ENCODE data around the gene KRT73.

Gene KRT73

DNA sequence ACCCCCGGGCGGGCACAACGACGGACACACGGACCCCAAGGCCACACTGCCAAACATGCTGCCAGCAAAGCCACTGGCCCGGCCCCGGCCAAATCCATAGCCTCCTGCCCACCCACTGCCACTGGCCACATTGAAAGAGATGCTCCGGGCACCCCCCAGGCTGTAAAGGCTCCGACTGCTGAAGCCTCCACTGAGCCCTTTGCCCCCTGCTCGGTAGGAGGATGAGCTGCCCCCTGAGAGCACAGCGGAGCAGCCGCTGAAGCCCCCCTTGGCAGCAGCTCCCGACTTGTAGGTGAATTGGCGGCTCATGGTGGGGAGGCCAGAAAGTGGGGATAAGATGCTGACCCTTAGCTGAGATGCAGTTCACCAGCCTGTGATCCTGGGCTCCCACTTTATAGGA lies at the start of gene KRT73:
Gene KRT73 (minus strand): TSS at position 344 of the 400 bp plus-strand sequence. CDS start 35 bp downstream, at position 309.
- DNase-seq (ENCODE audit: low read depth in 2 of 2): no peak

DNA sequence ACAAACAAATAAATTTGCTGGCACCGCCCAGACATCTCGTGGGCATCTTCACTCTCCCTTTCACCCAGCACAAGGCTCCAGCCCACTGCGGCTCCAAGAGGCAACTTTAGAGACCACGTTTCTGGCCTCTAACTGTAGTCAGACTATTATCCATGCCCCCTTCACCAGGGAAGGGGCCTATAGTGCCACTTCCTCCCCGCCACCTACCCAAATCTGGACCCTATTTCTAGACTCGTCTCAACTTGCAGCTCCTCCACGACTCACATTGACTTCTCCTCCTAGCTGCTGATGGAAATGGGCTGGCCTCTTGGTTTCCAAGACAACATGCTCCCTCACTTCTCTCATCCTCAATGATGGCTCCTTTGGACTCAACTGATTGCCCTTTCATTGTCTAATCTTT lies 49.6 kb upstream of the KRT73 start:
- DNase-seq (ENCODE audit: low read depth in 2 of 2): no peak

DNA sequence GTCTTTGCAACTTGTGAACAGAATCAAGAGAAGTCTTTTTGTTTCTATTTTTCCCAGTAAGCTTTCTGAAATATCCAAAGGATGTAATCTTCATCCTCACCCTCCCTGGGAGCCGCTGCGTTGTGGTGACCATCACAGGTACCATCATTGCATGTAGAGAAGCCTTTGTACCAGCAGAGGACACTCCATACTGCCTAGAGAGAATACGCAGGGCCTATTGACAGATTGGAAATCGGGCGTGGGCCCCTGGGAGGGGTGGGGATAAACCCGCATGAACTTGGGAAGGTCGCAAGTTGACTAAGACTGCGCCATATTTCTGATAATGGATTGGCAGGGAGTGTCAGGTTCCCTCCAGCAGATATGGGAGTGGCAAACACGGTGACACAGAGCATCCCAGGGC lies 49.1 kb upstream of the KRT73 start:
- no peak for DNase-seq (ENCODE audit: low read depth in 2 of 2)

DNA sequence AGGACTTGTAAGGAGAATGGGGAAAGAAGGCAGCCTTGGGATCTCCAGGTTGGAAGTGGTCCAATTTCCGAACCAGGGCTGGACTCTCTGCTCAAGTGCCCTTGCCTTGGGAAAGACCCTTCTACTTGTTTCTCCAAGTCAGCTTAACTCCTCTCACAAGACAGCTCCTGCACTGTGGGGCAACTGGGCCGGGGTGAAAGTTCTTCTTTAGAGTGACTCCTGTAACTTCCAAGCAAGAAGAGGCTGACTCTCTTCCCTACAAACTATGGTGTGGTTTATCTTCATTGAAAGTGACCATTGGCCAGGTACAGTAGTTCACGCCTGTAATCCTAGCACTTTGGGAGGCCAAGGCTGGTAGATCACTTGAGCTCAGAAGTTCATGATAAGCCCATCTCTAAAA lies 48.1 kb upstream of the KRT73 start:
- no peak for DNase-seq (ENCODE audit: low read depth in 2 of 2)

DNA sequence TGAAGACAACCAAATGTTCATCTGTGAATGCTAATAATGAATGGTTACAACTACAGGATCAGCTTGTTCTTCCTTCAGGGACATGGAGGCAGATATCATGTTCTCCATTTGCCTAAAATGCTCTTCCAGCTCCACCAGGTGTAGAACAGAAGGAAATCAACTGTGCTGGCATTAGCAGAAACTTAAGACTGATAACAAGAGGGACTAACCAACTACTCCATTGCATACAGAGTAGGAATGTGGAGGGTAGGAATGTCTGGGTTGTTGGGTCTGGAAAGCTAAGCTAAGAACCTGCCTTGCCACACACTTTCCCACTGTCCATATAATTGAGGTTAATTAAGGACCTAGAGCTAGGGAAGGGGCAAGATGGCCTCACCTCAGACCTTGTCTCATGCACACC lies 45.1 kb upstream of the KRT73 start:
- DNase-seq (ENCODE audit: low read depth in 2 of 2): no peak

DNA sequence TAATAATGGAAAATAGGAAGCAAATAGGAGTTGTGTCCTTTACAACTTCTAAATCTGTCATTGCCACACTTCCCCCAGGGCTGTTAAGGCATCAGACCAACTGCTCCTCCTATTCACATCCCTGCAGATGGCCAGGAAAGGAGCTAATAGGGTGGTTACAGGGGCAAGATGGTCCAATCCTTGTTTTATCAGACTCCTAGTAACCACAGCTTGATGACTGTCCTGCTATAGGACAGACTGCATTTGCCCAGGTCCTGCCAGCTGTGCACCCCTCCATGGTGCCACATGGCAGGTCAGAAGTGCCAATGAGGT lies 44.5 kb upstream of the KRT73 start:
- no peak for DNase-seq (ENCODE audit: low read depth in 2 of 2)

DNA sequence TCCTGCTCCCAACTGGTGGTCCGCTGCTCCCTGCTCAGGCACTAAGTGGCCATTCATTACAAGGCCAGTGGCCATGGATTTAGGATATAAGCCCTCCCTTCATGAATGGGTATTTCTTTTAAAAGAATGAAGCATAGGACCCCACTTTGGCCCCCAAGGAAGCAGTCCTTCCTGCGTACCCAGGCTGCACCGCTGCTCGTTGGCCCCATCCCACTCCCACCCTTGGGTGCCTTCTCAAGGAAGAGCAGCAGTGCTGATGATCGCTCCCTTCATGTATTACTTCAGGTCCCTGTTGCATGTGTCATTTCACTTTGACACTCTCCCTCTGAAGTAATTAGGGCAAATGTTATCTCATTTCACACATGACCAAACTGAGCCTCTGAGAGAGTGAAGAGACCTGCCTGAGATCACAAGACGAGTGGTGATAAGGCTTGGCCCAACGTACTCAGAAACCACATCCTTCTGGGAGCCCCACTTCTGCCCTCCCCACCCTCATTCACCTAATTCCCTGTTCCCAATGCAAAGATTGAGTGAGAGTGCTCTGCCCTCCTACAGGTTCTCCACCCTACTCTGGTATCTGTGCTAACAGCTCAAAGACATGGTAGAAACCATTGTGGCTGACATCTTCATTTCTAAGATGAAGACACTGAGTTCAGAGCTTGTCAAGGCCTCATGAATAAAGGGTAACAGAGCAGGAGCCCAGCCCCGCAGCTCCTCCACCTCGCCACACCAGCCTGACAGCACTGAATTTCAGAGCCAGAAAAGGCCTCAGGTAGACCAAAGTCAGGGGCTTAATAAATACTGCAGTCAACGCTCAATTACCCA lies 43.9 kb upstream of the KRT73 start:
- DNase-seq (ENCODE audit: low read depth in 2 of 2): no peak

DNA sequence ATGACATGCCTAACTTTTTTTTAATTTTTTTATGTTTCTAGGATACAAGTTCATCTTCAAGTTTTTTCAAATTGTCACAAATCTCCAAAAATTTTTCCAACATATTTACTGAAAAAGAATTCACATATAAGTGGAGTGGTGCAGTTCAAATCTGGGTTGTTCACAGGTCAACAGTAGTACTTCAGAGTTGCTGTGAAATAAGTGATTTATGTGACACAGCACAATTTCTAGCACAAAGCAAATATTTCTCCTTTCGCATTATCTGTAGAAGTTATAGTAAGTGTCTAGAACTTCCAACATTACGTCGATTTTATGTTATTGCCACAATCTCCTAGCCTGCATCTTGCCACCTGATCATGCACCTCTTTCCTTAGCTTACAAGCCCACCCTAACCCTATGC lies 43.3 kb upstream of the KRT73 start:
- no peak for DNase-seq (ENCODE audit: low read depth in 2 of 2)

DNA sequence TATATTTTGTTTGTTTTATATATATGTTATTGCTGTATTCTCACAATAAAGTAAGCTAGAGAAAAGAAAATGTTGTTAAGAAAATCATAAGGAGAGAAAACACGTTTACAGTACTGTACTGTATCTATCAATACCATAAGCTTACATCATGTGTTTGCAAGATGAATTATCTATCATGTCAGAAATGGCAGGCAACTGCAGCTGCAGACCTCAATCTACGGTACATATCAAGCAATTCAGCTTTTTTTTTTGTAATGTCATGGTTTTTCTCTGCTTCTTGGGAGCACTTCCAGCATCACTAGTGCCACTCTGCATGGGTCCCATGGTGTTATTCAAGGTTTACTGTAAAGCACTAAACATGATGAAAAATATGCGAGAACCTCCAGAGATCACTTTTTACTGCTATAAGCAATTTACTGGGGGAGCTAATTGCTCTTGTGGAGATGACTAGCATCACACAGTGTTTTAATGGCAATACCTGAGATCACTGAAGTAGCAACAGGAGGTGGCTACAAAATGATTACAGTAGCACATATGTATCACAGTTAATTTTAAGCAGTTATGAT lies 42.7 kb upstream of the KRT73 start:
- no peak for DNase-seq (ENCODE audit: low read depth in 2 of 2)

DNA sequence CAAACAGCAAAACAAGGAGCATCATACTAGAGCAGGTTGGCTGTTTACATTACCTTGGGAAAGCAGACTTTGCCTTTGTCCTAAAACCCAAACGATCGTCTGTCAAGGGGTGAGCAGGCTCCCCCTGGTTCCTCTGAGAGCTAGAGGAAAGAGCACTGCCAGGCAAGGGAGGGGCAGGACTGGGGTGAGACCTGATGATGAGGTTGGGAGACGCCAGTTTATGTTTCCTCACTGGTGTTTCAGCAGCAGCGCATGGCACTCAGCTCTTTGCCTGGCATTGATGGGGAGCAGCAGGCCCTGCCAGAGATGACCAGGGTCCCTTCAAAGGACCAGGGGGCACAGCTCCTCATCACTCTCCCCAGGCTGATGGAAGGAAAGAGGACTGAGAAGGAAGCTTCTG lies 41.6 kb upstream of the KRT73 start:
- no peak for DNase-seq (ENCODE audit: low read depth in 2 of 2)

DNA sequence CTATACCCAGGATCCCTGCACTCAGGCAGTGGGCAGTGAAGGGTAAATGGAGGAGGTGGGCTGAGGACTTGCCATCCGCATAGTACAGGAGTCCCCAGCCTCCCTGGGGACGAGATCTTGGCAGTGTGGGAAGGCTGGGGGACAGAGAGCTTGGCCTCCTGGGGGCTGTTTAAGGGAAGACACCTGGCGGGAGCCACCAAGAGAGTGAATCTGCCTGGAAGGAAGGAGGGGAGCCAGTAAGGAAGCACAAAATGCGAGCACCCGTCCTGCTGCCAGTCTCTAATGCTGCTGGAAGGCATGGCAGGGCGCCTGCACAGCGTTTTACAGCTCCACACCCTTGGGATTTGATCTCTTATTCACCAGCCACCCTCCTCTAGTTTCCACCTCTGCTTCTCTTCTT lies 41.0 kb upstream of the KRT73 start:
- no peak for DNase-seq (ENCODE audit: low read depth in 2 of 2)

DNA sequence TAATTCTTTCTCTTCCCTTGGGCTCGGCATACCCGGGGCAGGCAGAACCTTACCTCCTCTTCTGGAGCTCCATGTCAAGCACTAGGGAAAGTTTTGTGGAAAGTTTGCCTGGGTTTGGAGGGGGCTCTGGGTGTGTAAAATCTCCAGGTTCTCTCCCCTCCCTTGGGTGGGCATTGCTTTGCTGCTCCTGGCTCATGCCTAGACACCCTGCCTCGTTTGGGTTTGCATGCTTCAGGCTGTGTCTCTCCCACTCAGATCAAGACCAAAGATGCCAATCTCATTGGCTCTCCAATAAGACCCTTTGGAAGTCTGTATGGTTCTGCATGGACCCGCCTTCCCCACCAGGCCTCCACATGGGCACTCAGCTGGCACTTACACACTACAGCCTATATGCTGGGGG lies 39.8 kb upstream of the KRT73 start:
- no peak for DNase-seq (ENCODE audit: low read depth in 2 of 2)

DNA sequence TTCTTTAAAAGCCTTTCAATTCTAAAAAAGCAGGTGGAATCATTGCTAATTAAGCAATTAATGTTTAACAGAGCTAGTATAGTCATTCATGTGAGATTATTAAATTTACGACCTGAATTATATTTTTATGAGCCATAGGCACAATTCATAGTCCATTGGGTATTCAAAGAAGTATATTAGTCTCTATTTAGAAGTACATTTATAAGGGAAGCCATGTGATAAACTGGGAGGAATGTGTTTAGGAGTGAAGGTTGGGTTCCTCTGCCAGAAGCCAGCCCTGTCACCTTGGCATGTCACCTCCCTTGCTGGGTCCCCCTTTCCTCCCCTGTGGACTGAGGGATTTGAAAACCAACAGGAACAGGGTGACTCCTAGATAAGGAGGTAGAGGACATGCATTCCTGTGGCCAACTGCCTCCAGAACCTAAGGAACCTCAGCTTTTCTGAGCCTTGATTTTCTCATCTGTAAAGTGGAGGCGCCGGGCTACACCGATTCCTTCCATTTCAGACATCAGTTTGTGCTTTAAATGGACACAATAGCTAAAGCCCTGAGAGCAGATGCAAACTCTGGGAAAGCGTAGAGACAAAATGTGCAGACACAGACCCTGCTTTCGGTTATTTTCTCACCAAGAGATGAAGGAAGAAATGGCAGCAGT lies 39.0 kb upstream of the KRT73 start:
- no peak for DNase-seq (ENCODE audit: low read depth in 2 of 2)

DNA sequence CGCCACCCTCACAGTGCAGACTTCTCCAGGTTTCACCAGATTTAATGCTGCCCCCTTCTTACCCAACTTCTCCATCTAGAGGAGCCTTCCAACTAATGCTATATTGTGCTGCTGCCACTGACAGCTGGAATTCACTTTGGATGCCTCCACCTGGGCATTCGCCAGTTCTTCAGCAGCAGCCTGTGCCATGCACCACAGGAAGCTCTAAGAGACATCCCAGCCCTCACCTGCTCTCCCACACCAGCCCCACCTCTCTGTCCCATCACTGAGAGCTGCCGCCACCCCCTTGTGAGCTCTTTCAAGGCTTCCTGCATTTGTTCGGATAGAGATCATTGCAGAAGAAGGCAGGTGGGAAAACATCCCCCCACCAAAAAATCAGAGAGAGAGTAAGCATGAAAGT lies 38.3 kb upstream of the KRT73 start:
- no peak for DNase-seq (ENCODE audit: low read depth in 2 of 2)

DNA sequence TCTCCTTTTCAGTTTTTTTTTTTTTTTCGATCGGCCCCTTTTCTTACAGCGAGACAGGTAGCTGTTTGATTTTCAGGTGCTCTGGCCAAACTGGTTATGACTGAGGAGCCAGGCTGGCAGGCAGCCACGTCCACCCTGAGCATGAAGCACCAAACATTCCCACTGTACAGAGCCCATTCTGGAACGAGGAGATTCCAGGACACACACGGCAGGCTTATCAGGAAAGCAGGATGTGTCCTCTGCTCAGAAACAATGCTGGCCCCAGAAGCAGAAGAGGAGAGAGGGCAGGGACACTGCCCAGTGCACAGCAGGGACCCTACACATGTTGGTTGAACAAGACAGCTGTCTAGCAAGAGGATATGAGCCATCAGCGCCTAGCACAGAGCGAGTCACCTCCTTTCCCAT lies 37.4 kb upstream of the KRT73 start:
- no peak for DNase-seq (ENCODE audit: low read depth in 2 of 2)

DNA sequence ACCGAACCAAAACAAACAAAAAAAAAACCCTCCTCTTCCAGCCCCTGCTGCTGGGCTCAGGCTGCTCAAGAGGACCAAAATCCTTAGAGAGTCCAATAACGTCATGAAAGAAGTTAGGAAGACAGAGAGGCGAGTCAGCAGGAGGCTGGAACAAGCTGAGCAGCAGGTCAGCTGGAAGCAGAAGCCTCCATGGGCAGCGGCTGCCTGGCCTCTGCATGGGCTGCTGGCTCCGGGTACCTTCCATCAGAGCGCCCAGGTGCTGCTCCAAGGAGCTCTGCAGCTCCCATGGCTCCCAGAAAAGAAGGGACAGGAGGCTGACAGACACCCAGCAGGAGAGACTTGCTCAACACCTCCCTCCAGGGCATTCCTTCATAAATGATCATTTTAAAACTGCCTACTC lies 36.9 kb upstream of the KRT73 start:
- DNase-seq (ENCODE audit: low read depth in 2 of 2): no peak

DNA sequence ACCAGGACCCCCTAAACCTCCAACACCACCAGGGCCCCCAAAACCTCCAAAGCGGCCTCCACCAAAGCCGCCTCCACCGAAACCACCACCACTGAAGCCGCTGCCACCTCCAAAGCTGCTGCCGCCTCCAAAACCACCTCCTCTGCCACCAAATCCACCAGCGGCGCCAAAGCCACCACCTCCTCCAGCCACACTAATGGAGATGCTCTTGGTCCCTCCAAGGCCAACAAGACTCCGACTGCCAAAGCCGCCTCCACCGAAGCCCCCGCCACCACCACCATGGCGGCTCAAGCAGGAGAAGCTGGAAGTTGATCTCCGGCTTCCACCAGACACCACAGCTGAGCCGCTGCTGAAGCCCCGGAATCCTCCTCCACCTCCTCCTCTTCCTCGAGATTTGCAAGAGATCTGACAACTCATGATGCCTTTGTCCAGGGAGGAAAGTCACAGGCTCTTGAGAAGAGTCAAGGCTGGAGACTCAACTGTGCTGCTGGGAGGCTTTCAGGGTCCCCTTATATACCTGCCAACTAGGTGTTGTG lies 33.4 kb upstream of the KRT73 start, which contains the start of gene KRT2:
Gene KRT2 (minus strand): TSS at position 486 of the 536 bp plus-strand sequence. CDS start 69 bp downstream, at position 417.
- no peak for DNase-seq (ENCODE audit: low read depth in 2 of 2)

DNA sequence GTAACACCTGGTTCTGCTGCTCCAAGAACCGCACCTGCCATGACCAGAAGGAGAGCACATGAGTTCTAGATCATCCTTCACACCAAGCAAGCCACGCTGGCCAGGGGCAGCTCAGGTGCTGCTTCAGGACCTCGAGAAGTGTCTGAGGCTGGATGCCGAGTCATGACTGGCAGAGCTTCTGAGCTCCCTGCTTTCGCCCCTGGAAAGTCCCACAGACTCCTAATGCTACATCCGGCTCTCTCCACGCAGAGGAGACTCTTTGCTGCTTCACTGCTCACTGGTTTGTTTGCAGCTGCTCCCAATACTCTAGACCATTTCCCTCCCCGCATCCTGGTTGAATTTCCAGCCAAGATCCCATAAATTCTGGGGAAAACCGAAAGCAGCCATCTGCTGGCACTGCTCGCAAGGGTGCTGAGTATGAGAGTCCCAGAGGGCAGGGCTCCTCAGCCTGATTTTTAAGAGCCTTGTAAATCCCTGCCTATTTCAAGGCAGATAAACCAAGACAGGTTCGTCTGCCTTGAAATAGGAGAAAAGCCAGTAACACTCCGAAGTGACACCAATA lies 32.2 kb upstream of the KRT73 start:
- DNase-seq (ENCODE audit: low read depth in 2 of 2): no peak

DNA sequence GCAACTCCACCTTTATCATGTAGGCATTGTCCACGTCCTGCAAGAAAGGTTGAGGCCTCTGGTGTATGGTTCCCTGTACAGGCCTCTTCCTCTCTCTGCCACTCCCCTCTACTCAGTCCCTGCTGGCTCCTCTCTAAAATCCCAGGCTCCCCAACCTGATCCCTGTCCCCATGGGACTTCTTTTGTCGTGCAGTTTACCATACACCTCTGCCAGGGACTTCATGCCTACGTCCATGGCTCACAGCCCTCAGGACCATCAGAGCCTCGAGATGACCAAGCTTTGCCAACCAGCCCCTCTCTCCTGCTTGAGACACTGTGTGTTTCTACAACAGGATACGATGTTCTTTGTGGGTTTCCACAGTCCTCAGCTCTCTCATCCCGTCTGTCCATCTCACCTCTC lies 30.7 kb upstream of the KRT73 start:
- DNase-seq (ENCODE audit: low read depth in 2 of 2): no peak

DNA sequence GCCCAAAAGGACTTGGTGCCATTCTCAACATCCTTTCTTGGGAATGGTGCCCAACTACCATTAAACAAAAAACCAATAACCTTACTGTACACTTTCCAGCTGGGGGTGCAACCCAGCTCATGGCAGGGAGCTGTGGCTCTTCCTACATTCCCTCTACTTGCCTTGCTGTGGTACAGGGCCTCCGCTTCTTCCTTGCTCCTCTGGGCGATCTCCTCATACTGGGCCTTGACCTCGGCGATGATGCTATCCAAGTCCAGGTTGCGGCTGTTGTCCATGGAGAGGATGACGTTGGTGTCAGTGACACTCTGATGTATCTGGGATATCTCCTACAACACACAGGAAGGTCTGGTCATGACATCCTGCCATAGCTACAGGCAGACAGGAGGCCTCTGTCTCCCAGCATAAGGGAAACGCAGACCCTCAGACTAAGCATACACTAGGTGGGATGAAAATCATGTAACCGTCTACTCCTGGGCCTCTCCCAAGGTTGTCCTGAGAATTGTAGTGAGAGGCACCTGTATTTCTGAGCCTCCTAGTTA lies 29.7 kb upstream of the KRT73 start:
- no peak for DNase-seq (ENCODE audit: low read depth in 2 of 2)

DNA sequence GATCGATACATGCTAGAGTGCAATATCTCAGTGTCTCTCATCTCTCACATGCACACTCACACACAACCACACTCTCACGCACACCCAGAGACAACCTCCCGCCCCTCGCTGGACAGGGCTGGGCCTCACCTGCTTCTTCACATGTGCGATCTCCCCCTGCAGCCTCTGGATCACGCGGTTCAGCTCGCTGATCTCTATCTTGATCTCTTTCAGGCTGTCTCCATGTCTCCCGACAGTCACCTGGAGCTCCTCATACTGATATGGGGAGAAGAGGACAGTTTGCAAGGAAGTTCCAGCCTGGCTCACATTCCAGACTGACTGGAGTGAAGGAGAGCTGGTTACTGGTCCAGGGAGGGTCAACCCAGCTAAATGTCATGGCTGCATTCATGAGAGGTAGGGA lies 29.2 kb upstream of the KRT73 start:
- no peak for DNase-seq (ENCODE audit: low read depth in 2 of 2)

DNA sequence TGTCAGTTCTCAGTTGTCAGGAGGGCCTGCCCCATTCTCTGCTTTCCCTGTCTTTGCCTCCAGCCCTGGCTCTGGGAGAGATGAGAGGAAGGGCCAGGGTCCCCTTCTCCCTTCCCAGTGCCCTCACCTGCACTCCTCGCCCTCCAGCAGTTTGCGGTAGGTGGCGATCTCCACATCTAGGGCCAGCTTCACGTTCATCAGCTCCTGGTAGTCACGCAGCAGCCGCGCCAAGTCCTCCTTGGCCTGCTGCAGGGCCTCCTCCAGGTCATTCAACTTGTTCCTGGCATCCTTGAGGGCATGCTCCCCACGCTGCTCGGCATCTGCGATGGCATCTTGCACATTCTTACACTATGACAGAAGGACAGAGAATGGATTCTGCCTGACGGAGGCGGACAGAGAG lies 28.3 kb upstream of the KRT73 start:
- no peak for DNase-seq (ENCODE audit: low read depth in 2 of 2)

All from stimulated activated CD8-positive, alpha-beta memory T cell treated with anti-CD3 and anti-CD28 coated beads, Interleukin-7, amount 100 ng/mL, for 4 hours (primary cell).